ENCODE data around the gene TTC33.

DNA sequence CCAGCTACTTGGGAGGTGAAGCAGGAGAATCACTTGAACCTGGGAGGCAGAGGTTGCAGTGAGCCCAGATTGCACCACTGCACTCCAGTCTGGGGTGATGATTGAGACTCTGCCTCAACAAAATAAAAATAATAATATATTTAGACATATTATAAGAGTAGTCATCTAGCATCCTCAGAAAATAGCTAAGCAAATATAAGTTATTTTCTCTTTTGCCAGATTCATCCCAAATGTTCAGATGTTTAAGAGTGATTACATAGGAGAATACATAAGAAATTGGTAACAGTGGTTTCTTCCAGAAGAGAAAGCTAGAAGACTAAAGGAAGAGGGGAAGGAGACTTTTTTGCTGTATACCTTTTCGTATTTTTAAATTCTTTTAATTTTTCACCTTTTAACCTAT, 22.4 kb upstream of the TTC33 start:
- TF ChIP-seq REST (IDR thresholded peaks at IDR 0.05; ENCODE audit: insufficient read depth in 1 of 2, low read depth in 2 of 2, low read length in 2 of 2) = no peak
- TF ChIP-seq POLR2AphosphoS5 (IDR thresholded peaks at IDR 0.05; ENCODE audit: low read depth, low read length) = no peak
